Stomach (tissue), 9 donors: ENCODE results near the gene CERK. TPM values are rescaled to one million over a fixed set of nuclear protein-coding genes. Genes with fewer than 3 reads are reported as not detected.

ENCODE experiments used
- DNase-seq, 2 donors: peaks; one replicate each; pipeline versions ENCODE4 v3.0.0 to v3.0.0-alpha.2; 2013 to 2019
- H3K27ac ChIP-seq, 5 donors: fragments of 200-600 bp in 4 of 5; sonication (generic) in 4 of 5; one replicate each; pipeline ENCODE4 v1.5.1; 2013 to 2019; ENCODE audit warnings: mild to moderate bottlenecking in 1 of 5, moderate library complexity in 1 of 5
- H3K27me3 ChIP-seq, 3 donors: fragments of 200-600 bp; sonication (generic); one replicate each; pipeline ENCODE4 v1.5.1; 2017 to 2019; ENCODE audit warnings: mixed run types in 1 of 3
- H3K36me3 ChIP-seq, 4 donors: fragments of 200-600 bp; sonication (generic); 1 replicate in 3 of 4; 2 replicates in 1 of 4; pipeline ENCODE4 v1.5.1; 2016 to 2019
- H3K4me1 ChIP-seq, 4 donors: fragments of 200-600 bp; sonication (generic); one replicate each; pipeline ENCODE4 v1.5.1; 2016 to 2019
- H3K4me3 ChIP-seq, 4 donors: fragments of 200-600 bp; sonication (generic) in 3 of 4; one replicate each; pipeline ENCODE4 v1.5.1; 2016 to 2019; ENCODE audit warnings: mild to moderate bottlenecking in 1 of 4
- H3K9me3 ChIP-seq, 4 donors: fragments of 200-600 bp; sonication (generic); one replicate each; pipeline ENCODE4 v1.5.1; 2016 to 2019
- EP300 ChIP-seq: sonication (generic); formaldehyde crosslinking; IDR thresholded peaks from one replicate; pipeline ENCODE4 v1.6.1; 2017; ENCODE audit warnings: antibody characterized with exemption
- POLR2A ChIP-seq, 4 donors: fragments of 450-650 bp; IDR thresholded peaks; one replicate each; pipeline ENCODE4 v1.6.1; 2016; ENCODE audit warnings: antibody characterized with exemption in 4 of 4, control low read depth in 2 of 4, mild to moderate bottlenecking in 1 of 4, moderate library complexity in 1 of 4
- POLR2AphosphoS5 ChIP-seq, 3 donors: sonication (generic); formaldehyde crosslinking; IDR thresholded peaks; one replicate each; pipeline ENCODE4 v1.6.1; 2016; ENCODE audit warnings: antibody characterized with exemption in 3 of 3
- WGBS, 5 donors: extraction: QIAGEN DNeasy Blood & Tissue Kit in 3 of 5; methylation state at CpG; one replicate each; pipeline versions ENCODE4 v1.1.5 to v1.1.7; 2013 to 2018; 5-methylcytosine and 5-hydroxymethylcytosine counted together
- intact Hi-C: fragments of 100-400 bp; cut with DNase I; formaldehyde crosslinking; loops from one replicate; pipeline ENCODE4 v1.15.1; 2023; ENCODE audit warnings: low total_unique reads
- polyA plus RNA-seq, 3 donors: library from polyadenylated mRNA; stranded (reverse); fragments of 200-250 nt; gene quantifications; one replicate each; pipeline ENCODE4 v1.2.3, GENCODE V29; 2013
- total RNA-seq, 5 donors: library from RNA; depleted of rRNA; stranded (reverse); fragments of >200 nt; gene quantifications; one replicate each; pipeline versions ENCODE4 v1.1.0 to v1.2.3, GENCODE V29; 2014 to 2016
- TF ChIP-seq, protein P1 (sequence below), 7 experiments: fragments of 450-650 bp in 4 of 7; fragments of 200-600 bp in 3 of 7; sonication (generic) in 3 of 7; IDR thresholded peaks; one replicate each; pipeline ENCODE4 v1.5.1; 2016 to 2019; ENCODE audit warnings: antibody characterized with exemption in 7 of 7, control low read depth in 2 of 7, mild to moderate bottlenecking in 1 of 7
- donor health status: healthy with polysubstance abuse.
- donor health status: Bipolar disorder and iron deficiency.
- donor health status: healthy.

CERK gene
- total and polyA plus RNA-seq, 8 donors: 12.5 to 59.4 (median 31.5) TPM

DNA sequence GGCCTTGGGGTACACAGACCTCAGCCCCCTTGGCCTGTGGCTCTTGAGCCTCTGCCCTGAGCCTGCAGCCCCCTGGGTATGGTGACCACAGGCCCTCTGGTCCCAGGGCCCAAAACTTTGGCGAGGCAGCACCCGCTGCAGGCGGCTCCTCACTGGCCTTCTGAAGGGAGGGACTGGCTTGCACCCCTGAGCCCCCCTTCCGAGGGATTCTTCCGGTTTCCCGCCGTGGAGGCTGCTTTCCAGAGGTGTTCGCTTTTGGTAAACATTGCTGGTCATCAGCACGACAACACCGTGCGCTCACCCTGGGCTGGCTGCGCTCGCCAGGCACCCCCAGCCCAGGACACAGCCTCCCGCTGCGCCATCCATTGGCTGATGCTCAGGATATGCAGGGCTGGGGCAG lies 75.8 kb downstream of the CERK start:
- Histone ChIP-seq H3K9me3 (no peaks in the 10 kb centered on the region), H3K4me1 (peaks cover 13 to 22% (median 20%) of the 10 kb centered on the region in 4 donors), H3K27me3 (no peaks in the 10 kb centered on the region), H3K27ac (no peak overlapping the region), H3K4me3 (no peak overlapping the region), H3K36me3 (peaks cover 30 to 90% (median 75%) of the 10 kb centered on the region in 4 donors)
- TF ChIP-seq POLR2AphosphoS5 (IDR thresholded peaks at IDR 0.05) (no peak), EP300 (no peak), POLR2A (IDR thresholded peaks at IDR 0.05) (no peak)
- TF ChIP-seq, protein P1, sequence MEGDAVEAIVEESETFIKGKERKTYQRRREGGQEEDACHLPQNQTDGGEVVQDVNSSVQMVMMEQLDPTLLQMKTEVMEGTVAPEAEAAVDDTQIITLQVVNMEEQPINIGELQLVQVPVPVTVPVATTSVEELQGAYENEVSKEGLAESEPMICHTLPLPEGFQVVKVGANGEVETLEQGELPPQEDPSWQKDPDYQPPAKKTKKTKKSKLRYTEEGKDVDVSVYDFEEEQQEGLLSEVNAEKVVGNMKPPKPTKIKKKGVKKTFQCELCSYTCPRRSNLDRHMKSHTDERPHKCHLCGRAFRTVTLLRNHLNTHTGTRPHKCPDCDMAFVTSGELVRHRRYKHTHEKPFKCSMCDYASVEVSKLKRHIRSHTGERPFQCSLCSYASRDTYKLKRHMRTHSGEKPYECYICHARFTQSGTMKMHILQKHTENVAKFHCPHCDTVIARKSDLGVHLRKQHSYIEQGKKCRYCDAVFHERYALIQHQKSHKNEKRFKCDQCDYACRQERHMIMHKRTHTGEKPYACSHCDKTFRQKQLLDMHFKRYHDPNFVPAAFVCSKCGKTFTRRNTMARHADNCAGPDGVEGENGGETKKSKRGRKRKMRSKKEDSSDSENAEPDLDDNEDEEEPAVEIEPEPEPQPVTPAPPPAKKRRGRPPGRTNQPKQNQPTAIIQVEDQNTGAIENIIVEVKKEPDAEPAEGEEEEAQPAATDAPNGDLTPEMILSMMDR (IDR thresholded peaks at IDR 0.05): no peak
- DNase-seq: no peak
- intact Hi-C loops: no loop called here
- WGBS, 5 donors: 78 to 92% (median 90%) methylated on average over 12 to 15 of the region's 15 CpGs

DNA sequence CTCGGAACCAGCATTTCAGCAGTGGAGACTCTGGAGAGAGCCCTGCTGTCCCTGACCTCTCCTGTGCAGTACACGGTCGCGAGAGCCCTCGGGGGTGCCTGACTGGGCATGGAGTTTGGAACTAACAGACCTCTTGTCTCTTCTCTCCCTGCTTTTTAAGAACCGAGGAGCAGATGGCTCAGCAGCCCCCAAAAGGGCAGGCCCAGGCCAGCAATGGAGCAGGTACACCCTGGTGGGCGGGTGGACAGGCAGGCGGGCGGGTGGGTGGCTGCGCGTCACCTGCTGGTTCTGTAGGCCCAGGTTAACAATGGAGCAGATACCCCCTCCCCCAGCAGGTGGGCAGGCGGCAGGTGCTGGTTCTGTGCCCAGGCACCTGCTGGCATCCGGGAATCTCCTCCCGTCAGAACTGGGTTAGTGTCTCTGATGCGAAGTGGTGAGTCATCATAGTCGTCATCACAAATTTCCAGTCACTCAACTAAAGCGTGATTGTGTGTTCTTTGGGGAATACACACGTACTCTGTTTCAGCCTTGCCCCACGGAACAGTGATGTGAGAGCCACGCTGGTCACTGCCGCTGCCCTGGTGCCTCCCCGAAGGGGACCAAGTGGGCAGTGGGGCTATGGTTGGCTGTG lies 76.7 kb downstream of the CERK start:
- DNase-seq: no peak
- Histone ChIP-seq H3K4me3 (no peak overlapping the region), H3K27ac (peak overlapping the region in 3 of 5 donors; percentile 5 to 50 (median 39))

DNA sequence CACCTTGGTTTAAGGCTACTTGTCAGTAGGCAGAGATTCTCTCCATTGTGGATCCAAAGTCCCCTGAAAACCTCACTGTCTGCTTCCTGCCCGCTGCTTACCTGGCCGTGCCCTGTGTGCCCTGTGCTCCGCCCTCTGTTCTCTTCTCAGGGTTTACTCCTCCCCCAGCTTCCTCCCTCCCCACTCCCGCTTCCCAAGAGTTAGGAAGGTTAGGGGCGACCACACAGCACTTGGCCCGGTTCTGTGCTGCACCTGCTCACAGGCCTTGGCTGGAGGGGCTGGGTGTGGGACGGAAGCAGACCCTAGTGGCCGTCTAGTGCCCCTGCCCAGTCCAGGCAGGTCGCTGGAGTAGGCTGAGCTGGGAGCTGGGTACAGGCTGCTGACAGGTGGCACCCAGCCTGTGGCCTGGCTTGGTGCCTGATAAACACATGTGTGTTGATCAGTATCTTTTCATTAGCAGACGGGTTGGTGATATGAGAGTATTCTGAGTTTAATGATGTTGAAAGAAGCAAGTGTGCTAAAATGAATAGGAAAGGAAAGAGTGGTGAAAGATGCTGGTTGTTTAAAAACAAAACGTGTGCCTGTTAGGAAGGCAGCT lies 77.3 kb downstream of the CERK start:
- TF ChIP-seq, protein P1 (IDR thresholded peaks at IDR 0.05): no peak
- TF ChIP-seq POLR2A (IDR thresholded peaks at IDR 0.05): no peak
- no peak for TF ChIP-seq EP300
- no peak for TF ChIP-seq POLR2AphosphoS5 (IDR thresholded peaks at IDR 0.05)
- Histone ChIP-seq H3K4me1 (peaks cover 13 to 22% (median 20%) of the 10 kb centered on the region in 4 donors), H3K36me3 (peaks cover 14 to 81% (median 59%) of the 10 kb centered on the region in 4 donors), H3K9me3 (no peaks in the 10 kb centered on the region), H3K27ac (peak overlapping the region; percentile 5 to 52 (median 39)), H3K4me3 (no peak overlapping the region), H3K27me3 (no peaks in the 10 kb centered on the region)
- peak; percentile 64 to 70 for DNase-seq
- 22 to 52% (median 32%) methylated on average over 8 to 11 of the region's 11 CpGs for WGBS, 5 donors
- intact Hi-C loops: no loop called here

More for the DNA sequence above, 76.7 kb downstream of the CERK start:
- Histone ChIP-seq H3K9me3 (no peaks in the 10 kb centered on the region), H3K27me3 (no peaks in the 10 kb centered on the region), H3K4me1 (peaks cover 13 to 22% (median 20%) of the 10 kb centered on the region in 4 donors), H3K36me3 (peaks cover 21 to 83% (median 66%) of the 10 kb centered on the region in 4 donors)
- WGBS, 5 donors: 66 to 82% (median 75%) methylated on average over 18 to 22 of the region's 22 CpGs
- intact Hi-C loops: no loop called here
- TF ChIP-seq, protein P1 (IDR thresholded peaks at IDR 0.05): no peak
- no peak for TF ChIP-seq POLR2A (IDR thresholded peaks at IDR 0.05)
- no peak for TF ChIP-seq POLR2AphosphoS5 (IDR thresholded peaks at IDR 0.05)
- TF ChIP-seq EP300: no peak

DNA sequence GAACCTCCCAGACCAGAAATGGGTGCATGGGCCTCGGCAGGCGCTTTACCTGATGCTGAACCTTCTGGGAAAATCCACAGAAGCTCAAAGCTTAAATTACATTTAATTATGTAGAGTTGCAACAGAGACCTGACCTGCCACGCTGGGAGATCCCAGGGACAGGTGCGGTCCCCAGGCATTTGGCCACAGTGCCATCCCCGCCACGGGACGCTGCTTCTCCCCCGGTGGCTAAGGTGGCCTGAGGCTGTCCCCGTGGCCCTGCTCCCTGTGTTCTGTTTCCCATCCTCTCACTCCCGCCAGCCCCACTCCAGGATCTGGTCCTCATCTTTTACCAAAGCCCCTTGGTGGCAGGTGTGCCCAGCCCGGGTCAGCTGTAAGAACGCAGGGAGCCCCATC lies 78.3 kb downstream of the CERK start:
- DNase-seq: no peak
- TF ChIP-seq EP300 (no peak), POLR2AphosphoS5 (IDR thresholded peaks at IDR 0.05) (no peak), POLR2A (IDR thresholded peaks at IDR 0.05) (no peak)
- TF ChIP-seq, protein P1 (IDR thresholded peaks at IDR 0.05): no peak
- Histone ChIP-seq H3K36me3 (peaks cover 12 to 72% (median 50%) of the 10 kb centered on the region in 4 donors), H3K4me3 (no peak overlapping the region), H3K27ac (peak overlapping the region in 1 of 5 donors; percentile 5), H3K4me1 (peaks cover 13 to 22% (median 20%) of the 10 kb centered on the region in 4 donors), H3K9me3 (no peaks in the 10 kb centered on the region), H3K27me3 (no peaks in the 10 kb centered on the region)
- 83 to 97% (median 87%) methylated on average over 7 to 12 of the region's 12 CpGs for WGBS, 5 donors
- intact Hi-C loops: no loop called here
